A549 (cell line): ENCODE measurements around the gene MITF. TPM values are rescaled to one million over a fixed set of nuclear protein-coding genes. Genes with fewer than 3 reads are reported as not detected.

Experiments used
- ATAC-seq, 2 experiments: fragments of 200-7000 bp in 1 of 2; fragments of >200 bp in 1 of 2; cut with Nextera tagmentation in 1 of 2; cut with Tn5 transposase in 1 of 2; 3 replicates each; pipeline versions ENCODE4 v1.8.0 to v1.9.1; 2018 to 2020; ENCODE audit warnings: mild to moderate bottlenecking in 1 of 2, moderate library complexity in 1 of 2
- CTCF ChIA-PET: fragments of 300-600 bp; sonication (Branson Sonifier 250); formaldehyde crosslinking; extraction: SDS; loops from one replicate; lab custom pipeline; 2021; ENCODE audit warnings: antibody characterized with exemption, inconsistent platforms; lab: Yijun Ruan, JAX
- POLR2A ChIA-PET: fragments of 350-600 bp; formaldehyde crosslinking; extraction: SDS; loops from one replicate; lab custom pipeline; 2021; ENCODE audit warnings: antibody characterized with exemption, inconsistent platforms; lab: Yijun Ruan, JAX
- DNase-seq, 2 experiments: peaks; one replicate each; pipeline versions ENCODE4 v3.0.0 to v3.0.0-alpha.2; 2011 to 2016; ENCODE audit warnings: low read depth in 1 of 2, low spot score in 1 of 2
- FAIRE-seq: peaks from 2 replicates; lab custom pipeline; 2011; peaks lifted over from hg19 to GRCh38; lab: Jason Lieb, UNC
- H3K27ac ChIP-seq, 2 experiments: fragments of >200 bp; sonication (Bioruptor Twin); formaldehyde crosslinking; 3 replicates each; pipeline ENCODE4 v1.5.1; 2016 to 2017
- H3K4me1 ChIP-seq: fragments of >200 bp; sonication (Bioruptor Twin); formaldehyde crosslinking; 3 replicates; pipeline ENCODE4 v1.6.1; 2016
- H3K4me2 ChIP-seq: fragments of >200 bp; sonication (Bioruptor Twin); formaldehyde crosslinking; 3 replicates; pipeline ENCODE4 v1.6.1; 2016
- H3K4me3 ChIP-seq: fragments of >200 bp; sonication (Bioruptor Twin); formaldehyde crosslinking; 3 replicates; pipeline ENCODE4 v1.5.1; 2016
- H3K9me3 ChIP-seq: fragments of >200 bp; sonication (Bioruptor Twin); formaldehyde crosslinking; 3 replicates; pipeline ENCODE4 v1.6.1; 2016
- ATOH8 ChIP-seq: fragments of 250-450 bp; sonication (Bioruptor Pico); IDR thresholded peaks from 2 replicates; pipeline ENCODE4 v1.5.0; 2020; ENCODE audit warnings: low read depth, mild to moderate bottlenecking, moderate library complexity
- CBX2 ChIP-seq: fragments of 200-600 bp; sonication (generic); IDR thresholded peaks from 2 replicates; pipeline ENCODE4 v1.6.1; 2016; ENCODE audit warnings: low read depth, mild to moderate bottlenecking, borderline replicate concordance
- CHD4 ChIP-seq: fragments of 200-600 bp; sonication (generic); IDR thresholded peaks from 2 replicates; pipeline ENCODE4 v1.6.1; 2016; ENCODE audit warnings: antibody characterized with exemption, mild to moderate bottlenecking, borderline replicate concordance
- CTCF ChIP-seq: fragments of >200 bp; sonication (Bioruptor Twin); formaldehyde crosslinking; IDR thresholded peaks from 3 replicates; pipeline ENCODE4 v1.5.1; 2016
- E2F6 ChIP-seq: IDR thresholded peaks from 2 replicates; pipeline ENCODE4 v1.6.1; 2012; ENCODE audit warnings: low read depth, borderline replicate concordance
- ESRRA ChIP-seq: fragments of 150-350 bp; IDR thresholded peaks from 2 replicates; pipeline ENCODE4 v1.6.1; 2014; ENCODE audit warnings: mild to moderate bottlenecking, low read length, borderline replicate concordance
- FOSB ChIP-seq: fragments of 250-450 bp; sonication (Bioruptor Pico); IDR thresholded peaks from 2 replicates; pipeline ENCODE4 v1.5.0; 2020; ENCODE audit warnings: mild to moderate bottlenecking, moderate library complexity
- GATA3 ChIP-seq: IDR thresholded peaks from 2 replicates; pipeline ENCODE4 v1.6.1; 2012; ENCODE audit warnings: borderline replicate concordance
- HDAC2 ChIP-seq: fragments of 200-600 bp; sonication (generic); IDR thresholded peaks from 2 replicates; pipeline ENCODE4 v1.6.1; 2016
- HEYL ChIP-seq: fragments of 250-450 bp; sonication (Bioruptor Pico); IDR thresholded peaks from 2 replicates; pipeline ENCODE4 v1.8.0; 2021; ENCODE audit warnings: mild to moderate bottlenecking, moderate library complexity
- HOXB13 ChIP-seq: fragments of 250-450 bp; sonication (Bioruptor Pico); IDR thresholded peaks from 2 replicates; pipeline ENCODE4 v1.5.0; 2020; ENCODE audit warnings: low read depth, mild to moderate bottlenecking, moderate library complexity
- HOXB5 ChIP-seq: fragments of 250-450 bp; sonication (Bioruptor Pico); IDR thresholded peaks from 2 replicates; pipeline ENCODE4 v1.5.0; 2020; ENCODE audit warnings: mild to moderate bottlenecking, moderate library complexity
- JUN ChIP-seq, 2 experiments: fragments of >200 bp; sonication (Bioruptor Twin); formaldehyde crosslinking; IDR thresholded peaks; 2 replicates in 1 of 2; 3 replicates in 1 of 2; pipeline ENCODE4 v1.6.1; 2016 to 2017
- KDM1A ChIP-seq: fragments of 200-600 bp; sonication (generic); IDR thresholded peaks from 2 replicates; pipeline ENCODE4 v1.6.1; 2016; ENCODE audit warnings: low read depth, mild to moderate bottlenecking
- KDM5A ChIP-seq: fragments of 200-600 bp; sonication (generic); IDR thresholded peaks from 2 replicates; pipeline ENCODE4 v1.6.1; 2016; ENCODE audit warnings: antibody characterized with exemption, mild to moderate bottlenecking
- MAZ ChIP-seq: fragments of 150-350 bp; IDR thresholded peaks from 2 replicates; pipeline ENCODE4 v1.6.1; 2014; ENCODE audit warnings: antibody characterized with exemption, low read depth, low read length, borderline replicate concordance
- NPAS2 ChIP-seq: fragments of 250-450 bp; sonication (Bioruptor Pico); IDR thresholded peaks from 2 replicates; pipeline ENCODE4 v1.8.0; 2022; ENCODE audit warnings: mild to moderate bottlenecking, moderate library complexity, borderline replicate concordance
- NR3C1 ChIP-seq: fragments of >200 bp; sonication (Bioruptor Twin); formaldehyde crosslinking; IDR thresholded peaks from 3 replicates; pipeline ENCODE4 v1.6.1; 2017
- PBX3 ChIP-seq: IDR thresholded peaks from 2 replicates; pipeline ENCODE4 v1.6.1; 2012
- POLR2A ChIP-seq: IDR thresholded peaks from 2 replicates; pipeline ENCODE4 v1.6.1; 2012; ENCODE audit warnings: mild to moderate bottlenecking, low read length
- POLR2AphosphoS2 ChIP-seq: conservative IDR thresholded peaks from 2 replicates; pipeline ENCODE4 v1.6.1; 2012; ENCODE audit warnings: low read length, improper control_type of control experiment, inconsistent platforms
- RNF2 ChIP-seq: fragments of 200-600 bp; sonication (generic); IDR thresholded peaks from 2 replicates; pipeline ENCODE4 v1.6.1; 2016; ENCODE audit warnings: low read depth, mild to moderate bottlenecking, antibody characterized with exemption, moderate library complexity, borderline replicate concordance
- SMC3 ChIP-seq: fragments of >200 bp; sonication (Bioruptor Twin); formaldehyde crosslinking; IDR thresholded peaks from 3 replicates; pipeline ENCODE4 v1.6.1; 2018; ENCODE audit warnings: inconsistent platforms
- SREBF2 ChIP-seq: fragments of 450-650 bp; IDR thresholded peaks from 2 replicates; pipeline ENCODE4 v1.6.1; 2014; ENCODE audit warnings: mild to moderate bottlenecking, moderate library complexity
- TFCP2L1 ChIP-seq: fragments of 250-450 bp; sonication (Bioruptor Pico); IDR thresholded peaks from 2 replicates; pipeline ENCODE4 v1.5.0; 2021; ENCODE audit warnings: mild to moderate bottlenecking
- ZC3H11A ChIP-seq: fragments of 450-650 bp; IDR thresholded peaks from 2 replicates; pipeline ENCODE4 v1.6.1; 2014; ENCODE audit warnings: antibody characterized with exemption, mild to moderate bottlenecking
- WGBS: methylation state at CpG from one replicate; pipeline ENCODE4 v1.1.6; 2017; ENCODE audit errors: missing lambda C conversion rate; 5-methylcytosine and 5-hydroxymethylcytosine counted together
- polyA plus RNA-seq, 4 experiments: library from polyadenylated mRNA; depleted of rRNA in 3 of 4; stranded (reverse); fragments of >200 nt; fragmentation: RNase III in 1 of 4; extraction: RNeasy Plus Mini Kit Qiagen cat#74134 plus additional on column Dnase treatment in 1 of 4; gene quantifications; 2 replicates in 3 of 4; 3 replicates in 1 of 4; pipeline ENCODE4 v1.2.3, GENCODE V29; 2011 to 2017

MITF gene
- polyA plus RNA-seq, 2 of the 4 experiments (the other 2 are of a cell fraction), result 14.3 to 15.9 TPM

GRCh38 chr3:69825446-69825845, 86.2 kb downstream of the MITF start:
- ChIA-PET CTCF (interaction anchor here (1.4 kb wide), 1 partner anchor 15 kb away, joined by 3 read pairs; no protein-coding TSS in a partner anchor), POLR2A (no interaction called here)
- Histone ChIP-seq H3K4me2 (no peak overlapping the region), H3K4me1 (no peaks in the 10 kb centered on the region), H3K4me3 (no peak overlapping the region), H3K27ac (no peak overlapping the region), H3K9me3 (no peaks in the 10 kb centered on the region; the same call in 2 of the 3 replicates)
- WGBS, result 92% methylated on average over 2 of the region's 2 CpGs
- DNase-seq (no peak), FAIRE-seq (no peak), ATAC-seq (no peak)
- no peak for TF ChIP-seq CTCF
- TF ChIP-seq ESRRA, result no peak
- no peak for TF ChIP-seq POLR2A
- TF ChIP-seq HDAC2, result no peak
- no peak for TF ChIP-seq MAZ
- no peak for TF ChIP-seq JUN (IDR thresholded peaks at IDR 0.05)
- no peak for TF ChIP-seq HOXB5 (CRISPR knock-in tag)
- TF ChIP-seq CBX2, result no peak
- no peak for TF ChIP-seq KDM1A
- no peak for TF ChIP-seq POLR2AphosphoS2
- TF ChIP-seq ATOH8 (CRISPR knock-in tag), result no peak
- no peak for TF ChIP-seq ZC3H11A
- no peak for TF ChIP-seq GATA3
- no peak for TF ChIP-seq SMC3
- TF ChIP-seq NPAS2 (CRISPR knock-in tag), result no peak
- TF ChIP-seq RNF2, result no peak
- no peak for TF ChIP-seq TFCP2L1
- TF ChIP-seq PBX3, result no peak
- no peak for TF ChIP-seq SREBF2
- no peak for TF ChIP-seq CHD4

- TF ChIP-seq GATA3 (no peak), CTCF (no peak), PBX3 (no peak), HEYL (CRISPR knock-in tag) (no peak), HOXB13 (no peak), NR3C1 (no peak), FOSB (no peak), ZC3H11A (no peak), E2F6 (no peak), RNF2 (no peak), KDM5A (no peak)
- ChIA-PET POLR2A (no interaction called here), CTCF (no interaction called here)
- DNase-seq, result no peak
- FAIRE-seq, result no peak
- H3K4me2 ChIP-seq, result no peak overlapping the region
- no peak for ATAC-seq
- WGBS, result 80% methylated on average over 1 of the region's 1 CpG
- no peaks in the 10 kb centered on the region; the same call in 2 of the 3 replicates for H3K9me3 ChIP-seq
- H3K4me1 ChIP-seq, result no peaks in the 10 kb centered on the region
- H3K27ac ChIP-seq, result no peak overlapping the region
- no peak overlapping the region for H3K4me3 ChIP-seq
Observed at GRCh38 chr3:69827127-69827526, 87.9 kb downstream of the MITF start.
